DMS53 treated with DMSO at 0.1 percent for 48 hours (cell line): ENCODE data around the gene FRY.

Source experiments
- DNase-seq: peaks from one replicate; lab custom pipeline; 2025; ENCODE audit not compliant: unreplicated experiment; lab: John Stamatoyannopoulos, UW

Gene FRY

GRCh38 chr13:32079587-32079986 is 48.0 kb downstream of the FRY start:
- no peak for DNase-seq

- DNase-seq, result peak; percentile 17
Observed at GRCh38 chr13:32080328-32080744, 48.8 kb downstream of the FRY start.

DNA sequence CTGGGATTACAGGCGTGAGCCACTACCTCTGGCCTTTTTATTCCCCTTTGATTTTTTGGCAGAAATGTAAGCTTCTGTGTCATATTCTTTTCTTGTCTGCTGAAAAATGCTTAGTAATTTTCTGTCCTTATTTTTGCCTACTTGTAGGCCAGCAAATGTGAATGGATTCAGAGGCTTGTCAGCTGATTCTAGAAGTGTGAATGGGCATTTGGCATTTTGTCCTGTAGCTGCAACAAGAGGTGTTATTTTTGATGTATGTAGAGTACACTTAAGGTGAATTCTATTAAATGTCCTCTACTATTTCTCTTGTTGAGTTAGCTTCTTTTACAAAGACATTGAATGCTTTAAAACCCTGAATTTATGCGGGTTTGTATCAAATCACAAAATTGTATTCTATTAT is 50.0 kb downstream of the FRY start:
- no peak for DNase-seq

- no peak for DNase-seq
Observed at GRCh38 chr13:32086366-32086765, 54.8 kb downstream of the FRY start.

- DNase-seq, result no peak
Observed at GRCh38 chr13:32086791-32087441, 55.3 kb downstream of the FRY start.

DNA sequence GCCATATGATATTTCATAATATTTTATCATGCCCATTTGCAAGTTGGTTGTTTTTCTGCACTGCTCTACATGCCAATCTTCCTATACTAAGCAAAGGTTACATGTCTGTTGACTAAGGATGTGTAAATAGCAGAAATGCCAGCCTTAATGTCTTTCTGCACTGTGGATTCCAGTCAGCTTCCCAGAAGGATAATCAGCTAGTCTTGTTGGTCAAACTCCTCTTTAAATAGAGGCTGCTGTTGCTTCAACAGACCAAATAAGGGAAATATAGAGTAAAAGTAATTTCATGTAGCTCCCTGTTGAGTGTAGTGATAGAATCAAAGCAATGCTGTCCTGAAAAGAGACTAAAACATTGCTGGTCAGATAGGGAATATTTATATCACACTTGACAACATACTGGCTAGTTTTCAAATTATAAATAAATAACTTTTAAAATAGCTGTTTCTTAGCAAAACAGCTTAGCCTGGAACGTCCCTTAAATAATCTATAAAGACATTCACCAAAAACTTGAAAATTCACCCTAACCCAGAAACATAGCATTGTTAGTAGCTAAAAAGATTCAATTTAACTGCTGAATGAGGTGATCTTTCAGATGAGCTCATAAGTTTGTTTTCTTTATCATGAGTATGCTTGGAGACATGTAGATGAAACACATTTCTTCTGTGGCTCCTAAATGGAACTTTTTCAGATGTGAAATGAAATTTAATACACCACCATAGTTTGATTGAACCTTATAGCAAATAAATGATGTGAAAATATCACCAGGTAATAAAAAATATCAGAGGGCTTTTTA is 56.6 kb downstream of the FRY start:
- no peak for DNase-seq

- no peak for DNase-seq
Observed at GRCh38 chr13:32092496-32092895, 60.9 kb downstream of the FRY start.

DNA sequence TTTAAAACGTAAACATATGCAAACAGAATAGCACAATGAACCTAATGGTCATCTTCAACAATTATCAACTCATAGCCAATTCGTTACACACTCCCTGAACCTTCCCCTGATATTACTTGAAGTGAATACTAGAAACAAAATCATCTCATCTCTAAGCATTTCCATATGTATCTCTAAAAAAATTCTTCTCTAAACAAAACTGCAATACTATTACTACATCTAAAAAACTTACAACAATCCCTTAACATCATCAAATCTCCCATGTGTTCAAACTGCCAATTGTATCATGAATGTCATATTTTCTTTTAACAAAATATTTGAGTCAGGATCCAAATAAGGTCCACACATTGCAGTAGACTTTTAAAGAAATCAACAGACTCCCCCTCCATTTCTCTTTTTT is 61.4 kb downstream of the FRY start:
- no peak for DNase-seq

- DNase-seq, result no peak
Observed at GRCh38 chr13:32098272-32098671, 66.7 kb downstream of the FRY start.

DNA sequence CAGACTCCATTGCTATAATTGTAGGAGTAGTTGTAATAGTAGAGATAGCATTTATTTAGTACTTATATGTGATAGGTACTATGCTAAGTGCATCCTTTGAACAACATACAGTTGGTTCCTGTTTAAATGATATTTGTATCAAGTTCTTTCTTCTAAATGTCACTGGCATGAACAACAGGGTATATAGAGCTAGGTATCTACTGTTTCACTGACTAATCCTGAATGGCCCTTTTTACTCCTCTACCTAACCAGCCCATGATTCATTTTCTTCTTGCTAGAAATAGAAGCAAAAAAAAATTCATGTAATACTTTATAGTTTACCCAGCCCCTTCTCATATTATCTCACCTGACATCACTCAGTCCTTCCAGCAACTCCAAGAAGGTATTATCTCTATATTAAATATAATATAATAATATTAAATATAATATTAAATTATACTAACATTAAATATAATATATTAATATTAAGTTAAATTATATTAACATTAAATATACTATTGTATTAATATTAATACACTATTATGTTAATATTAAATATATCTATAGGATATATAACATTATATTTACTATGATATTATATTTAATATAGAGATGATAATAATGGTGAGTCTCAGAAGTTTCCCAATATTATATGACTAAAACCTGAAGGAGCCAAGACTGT is 74.2 kb downstream of the FRY start:
- DNase-seq, result no peak

DNA sequence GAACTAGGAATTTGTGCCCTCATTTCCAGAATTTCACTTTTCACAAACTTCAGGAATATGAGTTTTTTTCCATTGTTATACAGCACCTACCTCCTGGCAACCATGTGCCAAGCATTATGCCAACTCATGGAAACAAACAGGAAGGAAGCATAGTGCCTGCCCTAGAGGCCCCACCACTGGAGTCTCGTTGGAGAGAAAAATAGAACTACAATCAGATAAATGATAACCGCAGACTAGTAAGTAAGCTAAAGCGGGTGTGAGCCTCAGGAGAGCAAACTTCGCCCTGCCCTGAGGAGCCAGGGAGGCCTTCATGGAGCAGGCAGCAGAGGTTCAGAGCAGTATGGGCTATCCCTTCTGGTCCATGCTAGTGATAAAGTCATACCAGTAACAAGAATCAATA is 75.9 kb downstream of the FRY start:
- no peak for DNase-seq

- no peak for DNase-seq
Observed at GRCh38 chr13:32107973-32108372, 76.4 kb downstream of the FRY start.

DNA sequence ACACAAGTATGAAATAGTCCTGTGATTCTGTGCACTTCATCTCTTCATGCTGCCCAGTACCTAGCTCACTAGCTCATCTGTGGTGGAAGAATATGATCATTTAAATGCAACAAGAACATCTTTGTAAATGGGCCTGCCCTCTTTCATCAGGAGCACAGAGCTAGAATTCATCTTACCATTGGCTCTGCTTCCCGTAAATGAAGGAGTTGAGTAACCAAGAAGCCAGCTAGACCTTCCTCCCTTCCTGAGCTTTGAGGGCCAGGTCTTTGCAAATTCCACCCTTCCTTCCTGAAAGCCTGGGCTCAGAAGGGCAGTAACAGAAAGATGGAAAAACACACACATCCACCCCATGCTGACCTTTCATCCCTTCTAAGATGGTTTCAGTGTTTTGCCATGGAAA is 82.0 kb downstream of the FRY start:
- DNase-seq, result no peak

DNA sequence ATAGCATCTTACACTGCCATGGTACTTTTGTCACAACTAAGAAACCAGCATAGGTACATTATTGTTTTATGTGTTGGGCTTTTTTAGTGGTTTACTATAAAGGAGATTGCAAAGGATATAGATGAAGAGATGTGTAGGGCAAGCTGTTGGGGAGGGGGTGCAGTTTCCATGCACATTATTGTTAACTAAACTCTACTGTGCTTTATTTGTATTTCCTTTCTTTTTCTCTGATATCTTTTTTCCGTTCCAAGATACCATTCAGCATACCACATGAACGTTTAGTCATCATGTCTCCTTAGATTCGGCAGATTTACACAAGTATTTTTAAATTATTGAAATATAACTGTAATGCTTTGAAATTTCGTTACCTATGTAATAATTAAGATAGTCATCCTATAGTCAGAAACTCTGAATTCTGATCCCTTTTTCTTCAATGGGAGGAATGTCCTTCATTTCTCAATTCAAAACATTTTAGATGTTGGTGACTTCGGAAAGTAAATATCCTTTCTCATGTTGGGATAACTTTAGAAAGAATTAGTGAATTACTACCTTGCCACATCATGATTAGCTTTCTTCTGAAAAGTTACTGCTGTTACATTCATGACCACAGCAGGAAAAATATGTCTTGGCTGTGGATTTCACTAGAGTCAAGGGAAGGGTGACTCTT is 82.8 kb downstream of the FRY start:
- no peak for DNase-seq

DNA sequence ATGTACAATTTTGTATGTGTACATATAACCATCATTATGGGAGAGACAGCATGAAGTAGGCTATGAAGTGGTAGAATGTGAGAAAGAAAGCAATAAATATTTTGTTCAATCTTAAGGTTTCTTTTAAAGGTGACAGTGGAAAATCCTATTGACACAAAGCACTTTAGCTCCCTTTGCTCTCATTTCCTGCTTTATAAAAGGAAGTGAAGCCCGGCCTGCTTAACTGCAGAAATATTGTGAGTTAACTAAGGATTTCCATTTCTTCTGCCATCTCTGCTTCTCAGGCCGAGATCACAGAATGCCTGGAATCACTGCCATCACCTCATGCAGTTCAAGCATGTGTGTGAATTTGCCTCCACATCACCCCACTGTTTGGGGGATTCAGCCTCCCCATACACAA is 83.5 kb downstream of the FRY start:
- no peak for DNase-seq

DNA sequence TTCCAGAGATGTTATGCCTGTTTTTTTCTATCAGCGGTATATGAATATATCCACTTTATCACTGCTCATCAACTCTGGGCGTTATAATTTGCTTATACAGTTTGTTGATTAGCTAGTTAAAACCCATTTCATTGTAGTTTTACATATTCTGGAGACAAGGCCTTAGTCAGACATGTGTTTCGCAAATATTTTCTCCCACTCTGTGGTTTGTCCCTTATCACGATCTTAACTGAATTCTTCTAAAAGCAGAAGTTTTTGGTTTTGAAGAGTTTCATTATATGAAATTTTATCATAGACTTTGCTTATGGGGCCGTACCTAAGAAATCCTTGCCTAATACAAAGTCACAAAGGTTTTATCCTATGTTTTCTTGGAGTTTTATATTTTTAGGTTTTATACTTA is 84.6 kb downstream of the FRY start:
- DNase-seq, result no peak

DNA sequence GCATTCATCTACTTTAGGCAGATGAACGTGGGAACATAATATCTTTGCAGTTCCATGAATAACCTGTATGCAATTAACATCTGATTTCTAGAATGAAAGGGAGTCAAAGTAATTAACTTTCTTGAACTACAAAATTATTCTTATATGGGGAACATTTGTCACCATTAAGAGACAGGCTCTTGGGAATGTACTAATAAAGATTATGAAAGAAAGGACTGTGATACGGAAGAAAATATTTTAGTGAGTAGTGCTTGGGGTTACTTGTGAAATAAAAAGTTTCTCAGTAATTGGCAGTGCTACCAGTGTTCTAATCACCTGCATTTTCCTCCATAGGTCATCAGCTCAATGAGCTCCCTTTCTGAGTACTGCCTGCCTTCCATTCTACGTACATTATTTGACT is 85.4 kb downstream of the FRY start:
- no peak for DNase-seq

- no peak for DNase-seq
Observed at GRCh38 chr13:32117701-32118100, 86.1 kb downstream of the FRY start.

- no peak for DNase-seq
Observed at GRCh38 chr13:32121316-32121715, 89.7 kb downstream of the FRY start.

DNA sequence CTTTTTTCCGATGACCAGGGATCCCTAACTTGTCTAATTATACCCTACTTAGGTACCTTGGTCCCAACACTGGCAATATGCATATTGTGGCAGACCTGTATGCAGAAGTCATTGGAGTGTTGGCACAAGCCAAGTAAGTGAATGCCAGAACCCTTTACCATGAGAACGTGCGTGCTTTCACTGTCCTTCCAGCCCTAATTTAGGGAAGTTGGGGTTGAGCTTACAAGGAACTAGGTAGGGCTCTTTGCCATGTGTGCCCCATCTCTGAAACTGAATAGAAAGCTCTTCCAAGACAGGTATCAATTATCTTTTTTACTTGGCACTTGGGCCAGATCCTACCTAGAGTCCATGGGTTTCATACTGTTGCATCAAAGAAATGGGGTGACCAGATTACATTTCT is 93.2 kb downstream of the FRY start:
- no peak for DNase-seq

DNA sequence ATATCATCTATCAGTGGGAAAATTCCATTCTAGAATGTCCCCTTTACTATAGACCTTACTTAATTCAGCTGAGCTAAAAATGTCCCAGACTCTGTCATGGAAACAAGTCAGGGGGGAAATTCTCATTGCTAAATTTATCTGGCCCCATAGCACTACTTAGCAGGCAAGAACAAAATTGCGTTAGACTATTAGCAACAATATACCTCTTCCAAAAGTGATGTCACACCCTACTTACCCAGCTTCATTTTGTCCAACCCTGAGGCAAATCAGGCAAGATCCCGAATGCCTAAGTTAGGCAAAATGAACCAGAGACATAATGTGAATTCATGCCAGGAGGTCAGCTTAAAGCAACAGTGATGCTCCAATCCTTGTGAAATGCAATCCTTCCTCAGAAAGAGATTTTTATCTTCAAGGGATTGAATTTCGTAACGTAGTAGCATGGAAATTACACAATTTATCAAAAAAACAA is 93.7 kb downstream of the FRY start:
- no peak for DNase-seq

DNA sequence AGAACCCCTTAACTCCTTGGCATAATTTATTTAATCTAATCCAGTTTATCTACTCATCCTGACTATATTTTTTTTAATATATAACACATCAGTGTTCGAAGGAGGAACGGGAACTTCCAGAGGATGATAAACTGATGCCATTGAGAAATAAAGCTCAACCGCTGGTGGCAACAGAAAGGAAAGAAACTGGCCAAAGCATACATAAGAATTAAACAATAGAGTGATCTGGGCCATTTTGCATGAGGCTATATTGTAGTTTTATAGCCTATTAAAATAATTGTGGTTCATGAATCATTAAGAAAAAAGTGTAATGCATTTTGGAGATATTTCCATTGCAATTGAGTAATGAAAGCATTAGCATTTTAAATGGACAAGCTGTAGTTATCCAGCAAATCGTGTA is 94.2 kb downstream of the FRY start:
- no peak for DNase-seq
